ENCODE measurements around the gene ZNF365.
A peak's percentile ranks its signal among the peaks of the same experiment; 100 is the strongest.
"Not testable (repeated sequence)": the region's sequence is repeated elsewhere in the genome, so short reads cannot be mapped to it uniquely, and the experiment has no call there.

The ZNF365 gene

DNA sequence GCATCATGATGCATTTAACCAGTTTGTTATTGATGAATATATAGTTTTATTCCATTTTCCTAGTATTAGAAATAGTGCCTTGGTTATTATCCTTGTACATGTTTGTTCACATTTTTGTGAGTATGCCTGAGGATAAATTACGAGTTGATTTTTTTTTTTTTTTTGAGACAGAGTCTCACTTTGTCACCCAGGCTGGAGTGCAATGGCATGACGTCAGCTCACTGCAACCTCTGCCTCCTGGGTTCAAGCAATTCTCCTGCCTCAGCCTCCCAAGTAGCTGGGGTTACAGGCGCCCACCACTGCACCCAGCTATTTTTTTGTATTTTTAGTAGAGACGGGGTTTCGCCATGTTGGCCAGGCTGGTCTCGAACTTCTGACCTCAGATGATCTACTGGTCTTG is 4.7 kb downstream of the ZNF365 start:
- not testable (repeated sequence) for DNase-seq

DNA sequence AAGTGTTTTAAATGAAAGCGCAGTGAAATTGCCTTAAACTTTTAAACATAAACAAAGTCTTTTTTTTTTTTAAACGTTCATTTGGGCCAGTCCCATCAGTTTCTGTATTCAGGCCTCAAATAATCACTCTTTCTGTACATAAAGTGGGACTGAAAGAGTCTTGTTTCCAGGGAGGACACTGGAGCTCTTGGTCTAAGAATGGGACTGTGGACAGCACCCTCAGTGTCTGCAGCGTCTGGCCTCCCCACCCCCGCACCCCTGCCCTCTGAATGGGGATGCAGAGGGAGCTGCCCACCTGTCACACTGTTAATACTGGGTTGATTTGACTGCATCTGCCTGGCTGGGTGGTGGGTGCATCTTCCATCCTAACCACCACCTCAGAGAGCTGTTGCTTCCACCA is 5.2 kb downstream of the ZNF365 start:
- no peak for DNase-seq

DNA sequence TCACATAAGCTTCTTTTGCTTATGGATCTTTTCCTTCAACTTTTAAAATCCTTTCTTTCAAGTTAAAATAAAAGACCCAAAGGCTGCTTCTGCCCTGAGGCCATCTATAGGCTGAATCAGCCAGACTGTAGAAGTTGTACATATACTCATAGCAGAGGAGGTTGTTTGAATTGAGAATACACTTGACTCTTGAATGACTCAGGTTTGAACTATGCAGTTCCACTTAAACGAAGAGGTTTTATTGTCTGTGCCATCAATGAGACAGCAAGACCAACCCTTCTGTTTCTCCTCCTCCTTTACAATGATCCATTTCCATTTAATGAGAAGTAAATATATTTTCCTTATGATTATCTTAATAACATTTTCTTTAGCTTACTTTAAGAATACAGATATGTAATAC is 5.8 kb downstream of the ZNF365 start:
- DNase-seq: no peak

DNA sequence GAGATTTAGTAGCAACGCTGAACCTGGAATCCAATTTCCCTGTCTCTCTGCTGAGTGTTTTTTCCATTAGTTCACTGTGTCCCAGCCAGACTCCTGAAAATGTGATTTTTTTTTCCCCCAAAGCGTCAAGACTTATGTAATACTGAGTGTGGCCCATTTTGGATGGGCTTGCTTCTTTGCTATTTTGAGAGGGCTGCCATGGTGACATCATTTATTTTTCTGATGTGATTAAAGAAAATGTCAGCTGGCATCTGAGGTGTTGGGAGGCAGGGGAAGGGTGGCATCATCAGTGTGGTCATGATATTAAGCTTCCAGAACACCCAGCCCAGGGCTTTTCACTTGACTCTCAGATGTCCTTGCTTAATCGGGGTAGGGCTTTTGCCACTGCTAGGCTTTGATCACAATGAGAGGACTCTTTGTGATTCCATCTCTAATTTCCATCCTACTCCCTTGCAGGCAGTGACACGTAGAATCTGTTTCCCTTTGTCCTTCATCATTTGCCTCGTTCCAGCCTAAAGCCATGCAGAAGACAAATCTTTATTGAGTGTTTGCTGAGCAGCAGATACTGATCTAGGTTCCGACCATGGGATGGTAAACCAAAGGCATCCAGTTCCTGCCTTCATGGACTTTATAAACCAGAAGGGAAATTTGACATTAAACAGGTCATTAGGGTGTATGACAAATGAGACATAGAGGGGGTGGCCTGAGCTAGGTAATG is 7.4 kb downstream of the ZNF365 start:
- no peak for DNase-seq

GRCh38 chr10:62382831-62383230 is 8.7 kb downstream of the ZNF365 start:
- no peak for DNase-seq

DNA sequence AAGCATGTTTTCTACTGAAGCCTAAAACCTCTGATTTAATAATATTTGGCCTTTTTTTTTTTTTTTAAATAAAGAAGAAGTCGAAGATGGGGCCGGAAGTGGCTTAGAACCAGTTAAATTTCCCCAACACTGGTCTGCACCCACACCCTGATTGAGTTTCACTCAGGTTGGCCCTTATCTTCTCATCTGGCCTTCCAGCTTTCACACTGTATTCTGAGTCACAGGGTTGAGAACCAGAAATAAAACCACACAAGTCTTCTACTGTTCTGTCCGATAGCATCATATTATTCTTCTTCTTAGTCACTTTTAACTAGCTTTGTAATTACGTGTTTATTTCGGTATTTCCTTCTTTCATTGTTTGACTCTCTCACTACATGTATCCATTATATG is 9.9 kb downstream of the ZNF365 start:
- DNase-seq: no peak

GRCh38 chr10:62384447-62385081 is 10.4 kb downstream of the ZNF365 start:
- DNase-seq: no peak

DNA sequence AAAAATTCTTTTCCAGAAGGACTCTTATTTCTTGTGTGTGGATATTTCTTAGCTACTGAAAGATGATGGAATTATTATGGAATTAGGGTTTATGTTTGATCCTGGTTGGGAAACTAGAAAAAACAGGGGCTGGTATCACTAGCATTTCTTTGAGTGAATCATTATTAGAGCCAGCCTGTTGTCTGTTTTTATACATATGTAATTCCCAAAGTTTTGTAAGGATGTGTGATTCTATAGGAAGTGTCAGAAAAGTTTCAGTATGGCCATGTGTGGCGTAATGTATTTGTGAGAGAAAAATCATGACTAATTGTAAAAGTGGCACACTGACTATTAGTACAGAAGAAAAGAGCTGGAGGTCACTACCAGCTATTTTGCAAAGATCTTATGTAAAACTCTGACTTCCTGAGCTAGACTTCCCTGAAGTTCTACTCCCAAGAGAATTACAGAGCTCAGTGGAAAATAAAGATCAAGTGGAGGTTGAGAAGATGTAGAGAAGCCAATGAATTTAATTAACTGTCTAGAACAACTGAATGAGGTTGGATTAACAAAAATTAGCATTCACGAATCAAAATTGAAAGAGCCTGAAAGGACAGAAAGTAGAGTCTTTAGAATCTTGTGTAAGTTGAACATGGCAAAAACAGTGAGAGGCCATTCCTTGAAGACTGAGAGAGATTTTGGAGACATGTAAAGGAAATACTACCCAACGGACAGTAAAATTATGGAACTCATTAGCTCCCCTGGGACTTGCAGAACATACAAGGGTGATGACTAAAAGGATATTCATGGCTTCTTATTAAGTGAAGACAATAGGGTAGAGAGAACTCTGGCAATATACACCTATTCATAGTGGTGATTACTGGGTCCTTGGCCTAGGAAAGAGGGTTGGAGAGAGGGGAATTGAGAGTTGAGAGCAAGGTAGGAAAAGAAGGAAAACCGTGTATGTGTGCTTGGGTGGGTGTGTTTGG is 12.5 kb downstream of the ZNF365 start:
- DNase-seq: peak; percentile 34 to 61

- DNase-seq: no peak
These were observed 14.2 kb downstream of the ZNF365 start for GRCh38 chr10:62388328-62388727.

DNA sequence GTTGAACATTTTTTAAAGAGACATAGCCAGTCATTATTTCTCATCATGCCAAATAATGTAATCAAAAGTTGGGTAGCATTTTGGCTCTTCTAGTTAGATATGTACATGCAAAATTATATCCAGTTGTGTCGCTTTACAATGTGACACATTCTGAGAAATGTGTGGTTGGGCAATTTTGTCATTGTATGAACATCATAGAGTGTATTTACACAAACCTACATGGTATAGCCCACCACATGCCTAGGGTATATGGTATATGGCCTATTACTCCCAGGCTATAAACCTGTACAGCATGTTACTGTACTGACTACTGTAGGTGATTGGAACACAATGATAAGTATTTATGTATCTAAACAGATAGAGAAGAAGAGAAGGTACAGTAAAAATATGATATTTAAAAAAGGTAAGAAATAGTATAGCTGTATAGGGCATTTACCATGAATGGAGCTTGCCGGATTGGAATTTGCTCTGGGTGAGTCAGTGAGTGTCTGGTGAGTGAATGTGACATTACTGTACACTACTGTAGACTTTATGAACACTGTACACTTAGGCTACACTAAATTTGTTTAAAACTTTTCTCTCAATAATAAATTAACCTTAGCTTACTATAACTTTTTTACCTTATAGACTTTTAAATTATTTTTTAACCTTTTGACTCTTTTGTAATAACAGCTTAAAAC is 16.5 kb downstream of the ZNF365 start:
- DNase-seq: no peak

DNA sequence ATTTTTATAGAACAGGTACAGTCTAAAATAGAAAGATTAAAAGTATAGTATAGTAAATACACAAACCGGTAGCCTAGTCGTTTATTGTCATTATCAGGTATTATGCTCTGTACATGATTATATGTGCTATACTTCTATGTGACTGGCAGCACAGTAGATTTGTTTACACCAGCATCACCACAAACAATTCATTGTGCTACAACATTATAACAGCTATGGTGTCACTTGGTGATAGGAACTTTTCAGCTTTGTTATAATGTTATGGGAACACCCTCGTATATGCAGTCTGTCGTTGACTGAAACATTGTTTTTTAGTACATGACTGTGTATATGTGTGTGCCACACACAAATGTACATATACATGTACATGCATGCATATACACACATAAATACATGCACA is 19.1 kb downstream of the ZNF365 start:
- no peak for DNase-seq

DNA sequence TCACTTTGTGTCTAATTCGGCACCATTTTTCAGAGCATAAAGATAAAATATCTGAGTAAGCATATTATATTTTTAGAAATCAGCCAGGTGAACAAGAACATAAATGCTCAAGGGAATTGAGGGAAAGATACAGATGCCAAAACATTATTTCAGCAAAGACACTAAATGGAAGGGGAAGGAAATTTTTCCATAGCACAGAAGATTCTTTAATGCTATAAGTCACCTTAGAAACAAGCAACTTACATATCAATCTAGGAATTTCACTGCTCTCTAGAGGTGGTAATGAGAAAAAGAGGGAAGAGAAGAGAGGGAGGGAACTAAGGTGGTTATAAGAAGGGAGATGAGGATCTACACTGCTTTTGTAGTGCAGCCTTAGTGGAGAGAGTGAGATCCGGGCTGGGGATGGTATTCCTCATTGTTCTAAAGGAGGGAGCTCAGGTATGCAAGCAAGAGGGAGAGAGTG is 20.4 kb downstream of the ZNF365 start:
- DNase-seq: no peak

- DNase-seq: no peak
These were observed 21.7 kb downstream of the ZNF365 start for GRCh38 chr10:62395892-62396291.

- no peak for DNase-seq
These were observed 22.7 kb downstream of the ZNF365 start for GRCh38 chr10:62396864-62397263.

- no peak for DNase-seq
These were observed 25.0 kb downstream of the ZNF365 start for GRCh38 chr10:62399211-62399610.

DNA sequence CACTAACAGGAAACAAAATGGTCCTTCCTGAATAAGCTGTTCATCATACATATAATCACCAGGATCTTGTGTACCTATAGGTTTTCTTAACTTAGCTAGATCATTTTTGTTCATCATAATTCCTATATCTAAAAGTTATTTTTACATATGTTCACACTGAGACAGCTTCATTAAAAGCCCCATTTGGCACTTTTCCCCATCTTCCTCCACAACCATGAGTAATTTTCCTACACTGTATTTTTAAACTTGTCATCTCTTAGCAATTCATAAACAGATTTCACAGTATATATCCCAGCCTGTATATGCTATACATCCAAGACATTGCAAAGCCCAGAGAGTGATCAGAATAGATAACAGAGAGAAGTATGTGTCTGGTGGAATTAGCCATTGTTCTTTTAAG is 28.3 kb downstream of the ZNF365 start:
- DNase-seq: no peak

DNA sequence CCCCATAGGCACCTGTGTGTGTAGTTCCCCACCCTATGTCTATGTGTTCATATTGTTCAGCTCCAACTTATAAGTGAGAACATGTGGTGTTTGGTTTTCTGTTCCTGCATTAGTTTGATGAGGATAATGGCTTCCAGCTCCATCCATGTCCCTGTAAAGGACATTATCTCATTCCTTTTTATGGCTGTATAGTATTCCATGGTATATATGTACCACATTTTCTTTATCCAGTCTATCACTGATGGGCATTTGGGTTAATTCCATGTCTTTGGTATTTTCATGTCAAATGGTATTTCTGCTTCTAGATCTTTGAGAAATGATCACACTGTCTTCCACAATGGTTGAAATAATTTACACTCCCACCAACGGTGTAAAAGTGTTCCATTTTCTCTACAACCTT is 36.4 kb downstream of the ZNF365 start:
- DNase-seq: not testable (repeated sequence)

DNA sequence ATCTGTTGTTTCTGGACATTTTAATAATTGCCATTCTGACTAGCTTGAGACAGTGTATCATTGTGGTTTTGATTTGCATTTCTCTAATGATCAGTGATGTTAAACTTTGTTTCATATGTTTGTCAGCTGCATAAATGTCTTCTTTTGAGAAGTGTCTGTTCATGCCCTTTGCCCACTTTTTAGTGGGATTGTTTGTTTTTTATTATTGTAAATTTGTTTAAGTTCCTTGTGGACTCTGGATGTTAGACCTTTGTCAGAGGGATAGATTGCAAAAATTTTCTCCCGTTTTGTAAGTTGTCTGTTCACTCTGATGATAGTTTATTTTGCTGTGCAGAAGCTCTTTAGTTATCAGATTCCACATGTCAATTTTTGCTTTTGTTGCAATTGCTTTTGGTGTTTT is 36.8 kb downstream of the ZNF365 start:
- not testable (repeated sequence) for DNase-seq

GRCh38 chr10:62413048-62413447 is 38.9 kb downstream of the ZNF365 start:
- DNase-seq: no peak

- no peak for DNase-seq
These were observed 39.5 kb downstream of the ZNF365 start for GRCh38 chr10:62413652-62414051.

- no peak for DNase-seq
These were observed 40.2 kb downstream of the ZNF365 start for GRCh38 chr10:62414359-62414758.

- DNase-seq: peak in 1 of 2 donors; percentile 17
These were observed 48.0 kb downstream of the ZNF365 start for GRCh38 chr10:62422068-62422590.

GRCh38 chr10:62424026-62424425 is 49.9 kb downstream of the ZNF365 start:
- no peak for DNase-seq
